ENCODE results near the gene SMARCA2. TPM values are rescaled to one million over a fixed set of nuclear protein-coding genes. Genes with fewer than 3 reads are reported as not detected.

The SMARCA2 gene
- total RNA-seq, 1 donor from 2014 or later: 98.0 TPM

GRCh38 chr9:2065704-2066103, 50.6 kb downstream of the SMARCA2 start:
- no peak for DNase-seq
- Histone ChIP-seq H3K9me3 (replicated peaks) (no peaks in the 10 kb centered on the region), H3K36me3 (peaks cover 69% of the 10 kb centered on the region), H3K27ac (replicated peaks) (no peak overlapping the region), H3K27me3 (ENCODE audit: low read depth) (no peaks in the 10 kb centered on the region), H3K4me1 (no peaks in the 10 kb centered on the region), H3K4me3 (no peak overlapping the region)
- TF ChIP-seq, protein P1, sequence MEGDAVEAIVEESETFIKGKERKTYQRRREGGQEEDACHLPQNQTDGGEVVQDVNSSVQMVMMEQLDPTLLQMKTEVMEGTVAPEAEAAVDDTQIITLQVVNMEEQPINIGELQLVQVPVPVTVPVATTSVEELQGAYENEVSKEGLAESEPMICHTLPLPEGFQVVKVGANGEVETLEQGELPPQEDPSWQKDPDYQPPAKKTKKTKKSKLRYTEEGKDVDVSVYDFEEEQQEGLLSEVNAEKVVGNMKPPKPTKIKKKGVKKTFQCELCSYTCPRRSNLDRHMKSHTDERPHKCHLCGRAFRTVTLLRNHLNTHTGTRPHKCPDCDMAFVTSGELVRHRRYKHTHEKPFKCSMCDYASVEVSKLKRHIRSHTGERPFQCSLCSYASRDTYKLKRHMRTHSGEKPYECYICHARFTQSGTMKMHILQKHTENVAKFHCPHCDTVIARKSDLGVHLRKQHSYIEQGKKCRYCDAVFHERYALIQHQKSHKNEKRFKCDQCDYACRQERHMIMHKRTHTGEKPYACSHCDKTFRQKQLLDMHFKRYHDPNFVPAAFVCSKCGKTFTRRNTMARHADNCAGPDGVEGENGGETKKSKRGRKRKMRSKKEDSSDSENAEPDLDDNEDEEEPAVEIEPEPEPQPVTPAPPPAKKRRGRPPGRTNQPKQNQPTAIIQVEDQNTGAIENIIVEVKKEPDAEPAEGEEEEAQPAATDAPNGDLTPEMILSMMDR (IDR thresholded peaks at IDR 0.05; ENCODE audit: borderline replicate concordance): no peak
- intact Hi-C loops (cut with micrococcal nuclease): no loop called here

- Histone ChIP-seq H3K27me3 (ENCODE audit: low read depth) (no peaks in the 10 kb centered on the region), H3K27ac (replicated peaks) (no peak overlapping the region), H3K36me3 (peaks cover 68% of the 10 kb centered on the region), H3K9me3 (replicated peaks) (no peaks in the 10 kb centered on the region), H3K4me3 (no peak overlapping the region), H3K4me1 (no peaks in the 10 kb centered on the region)
- DNase-seq: no peak
- TF ChIP-seq, protein P1 (IDR thresholded peaks at IDR 0.05; ENCODE audit: borderline replicate concordance): peak; percentile 50
- intact Hi-C loops (cut with micrococcal nuclease): no loop called here
Measured at GRCh38 chr9:2066312-2067273, 51.4 kb downstream of the SMARCA2 start.

- DNase-seq: no peak
- intact Hi-C loops (cut with micrococcal nuclease): no loop called here
- H3K27me3 ChIP-seq (ENCODE audit: low read depth): no peaks in the 10 kb centered on the region
- peaks cover 93% of the 10 kb centered on the region for H3K36me3 ChIP-seq
- H3K4me3 ChIP-seq: no peak overlapping the region
- no peak overlapping the region for H3K27ac ChIP-seq (replicated peaks)
- H3K4me1 ChIP-seq: no peaks in the 10 kb centered on the region
- H3K9me3 ChIP-seq (replicated peaks): no peaks in the 10 kb centered on the region
- TF ChIP-seq, protein P1 (IDR thresholded peaks at IDR 0.05; ENCODE audit: borderline replicate concordance): no peak
Measured at GRCh38 chr9:2072752-2073405, 57.7 kb downstream of the SMARCA2 start.

- Histone ChIP-seq H3K27me3 (ENCODE audit: low read depth) (no peaks in the 10 kb centered on the region), H3K4me3 (no peak overlapping the region), H3K36me3 (peaks cover 96% of the 10 kb centered on the region), H3K9me3 (replicated peaks) (no peaks in the 10 kb centered on the region), H3K27ac (replicated peaks) (no peak overlapping the region), H3K4me1 (peaks cover 18% of the 10 kb centered on the region)
- intact Hi-C loops (cut with micrococcal nuclease): no loop called here
- no peak for DNase-seq
- TF ChIP-seq, protein P1 (IDR thresholded peaks at IDR 0.05; ENCODE audit: borderline replicate concordance): no peak
Measured at GRCh38 chr9:2082772-2083171, 67.6 kb downstream of the SMARCA2 start.

DNA sequence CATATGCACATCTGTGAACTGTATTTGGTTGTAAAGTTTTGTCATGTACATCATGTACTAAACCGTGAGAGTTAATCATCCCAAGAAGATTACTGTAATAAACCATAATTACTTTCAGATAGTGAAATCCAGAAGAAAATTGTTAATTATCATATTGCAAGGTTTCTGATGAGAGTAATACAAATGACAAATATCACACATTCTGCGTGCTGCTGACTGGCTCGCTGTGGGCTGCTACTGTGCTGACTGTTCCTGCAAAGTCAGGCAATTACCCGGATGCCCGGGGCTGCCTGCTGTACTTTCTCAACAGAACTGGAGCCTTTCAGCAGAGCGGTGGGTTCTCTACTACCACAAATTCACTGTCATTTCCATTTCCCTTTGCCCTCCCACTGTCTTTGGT, 68.3 kb downstream of the SMARCA2 start:
- DNase-seq: no peak
- Histone ChIP-seq H3K27me3 (ENCODE audit: low read depth) (no peaks in the 10 kb centered on the region), H3K27ac (replicated peaks) (no peak overlapping the region), H3K9me3 (replicated peaks) (no peaks in the 10 kb centered on the region), H3K4me3 (no peak overlapping the region), H3K4me1 (peaks cover 18% of the 10 kb centered on the region), H3K36me3 (peaks cover 96% of the 10 kb centered on the region)
- TF ChIP-seq, protein P1 (IDR thresholded peaks at IDR 0.05; ENCODE audit: borderline replicate concordance): no peak
- intact Hi-C loops (cut with micrococcal nuclease): no loop called here

All from left ventricle myocardium inferior (tissue), 1 donor.